Lower leg skin (tissue), 3 donors: ENCODE measurements around the gene MYCL.

Experiments
- CTCF ChIP-seq, 3 donors: fragments of 450-650 bp; IDR thresholded peaks; one replicate each; pipeline ENCODE4 v1.5.1; 2016; ENCODE audit warnings: antibody characterized with exemption in 3 of 3, mild to moderate bottlenecking in 3 of 3, moderate library complexity in 2 of 3
- POLR2A ChIP-seq, 2 donors: fragments of 450-650 bp; IDR thresholded peaks; one replicate each; pipeline ENCODE4 v1.6.1; 2016 to 2017; ENCODE audit warnings: antibody characterized with exemption in 2 of 2, mild to moderate bottlenecking in 1 of 2, moderate library complexity in 1 of 2

DNA sequence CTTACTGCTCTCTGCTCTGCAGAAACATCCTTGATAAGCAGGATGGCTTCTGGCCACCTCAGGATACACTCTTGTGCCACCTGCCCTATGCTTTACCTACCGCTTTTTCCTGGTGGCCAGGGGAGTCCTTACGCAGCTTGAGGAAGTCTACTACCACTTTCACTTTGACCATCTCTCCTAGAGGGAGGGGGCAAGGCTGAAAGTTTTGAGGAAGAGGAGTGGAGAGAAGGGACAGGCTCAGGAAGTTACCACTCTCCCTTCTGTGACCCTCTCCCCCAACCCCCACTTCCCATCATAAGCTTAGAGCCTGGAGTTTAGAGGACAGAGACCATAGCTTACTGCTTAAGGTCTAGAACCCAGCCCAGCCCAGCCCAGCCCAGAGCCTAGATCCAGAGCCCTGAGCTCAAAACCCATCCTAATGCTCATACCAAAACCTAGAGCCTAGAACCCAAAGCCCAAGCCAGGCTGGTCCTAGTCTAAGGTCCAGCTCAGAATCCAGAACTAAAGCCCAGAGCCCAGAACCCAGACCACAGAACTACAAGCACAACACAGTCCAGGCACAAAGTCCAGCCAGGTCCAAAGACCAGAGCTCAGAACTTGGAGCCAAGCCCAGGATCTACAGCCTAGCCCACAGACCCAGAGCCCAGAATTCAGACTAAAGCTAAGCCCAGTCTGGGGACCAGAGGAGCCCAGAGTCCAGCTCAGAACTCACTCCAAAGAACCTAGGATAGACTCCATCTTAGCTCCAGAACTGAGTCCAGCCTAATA, 35.2 kb upstream of the MYCL start:
- TF ChIP-seq CTCF (IDR thresholded peaks at IDR 0.05) (no peak), POLR2A (IDR thresholded peaks at IDR 0.05) (no peak)
